GM18520 (cell line): Measurements from ENCODE around the gene IFT43.

Experiments used
- ATAC-seq: cut with Tn5 transposase; IDR thresholded peaks from one replicate; pipeline ENCODE4 v1.9.1; 2021; ENCODE audit not compliant: unreplicated experiment

IFT43 gene

GRCh38 chr14:76104802-76105355 is 119.3 kb downstream of the IFT43 start:
- ATAC-seq = no peak

DNA sequence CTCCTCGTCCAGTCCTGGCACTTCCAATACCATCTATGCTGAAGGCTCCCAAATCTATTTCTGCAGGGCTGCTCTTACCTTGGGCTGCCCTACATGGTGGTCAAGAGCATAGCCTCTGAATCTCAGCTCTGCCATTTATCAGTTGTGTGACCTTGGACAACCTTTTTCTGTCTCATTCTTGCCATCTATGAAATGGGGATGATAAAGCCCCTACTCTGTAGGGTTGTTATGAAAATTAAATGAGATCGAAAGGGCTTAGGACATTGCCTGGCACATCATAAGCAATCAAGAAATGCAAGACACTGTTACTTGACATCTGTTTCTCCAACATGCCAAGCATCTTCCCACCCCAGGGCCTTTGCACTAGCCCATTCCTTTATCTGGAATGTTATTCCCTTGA is 120.6 kb downstream of the IFT43 start:
- no peak for ATAC-seq

DNA sequence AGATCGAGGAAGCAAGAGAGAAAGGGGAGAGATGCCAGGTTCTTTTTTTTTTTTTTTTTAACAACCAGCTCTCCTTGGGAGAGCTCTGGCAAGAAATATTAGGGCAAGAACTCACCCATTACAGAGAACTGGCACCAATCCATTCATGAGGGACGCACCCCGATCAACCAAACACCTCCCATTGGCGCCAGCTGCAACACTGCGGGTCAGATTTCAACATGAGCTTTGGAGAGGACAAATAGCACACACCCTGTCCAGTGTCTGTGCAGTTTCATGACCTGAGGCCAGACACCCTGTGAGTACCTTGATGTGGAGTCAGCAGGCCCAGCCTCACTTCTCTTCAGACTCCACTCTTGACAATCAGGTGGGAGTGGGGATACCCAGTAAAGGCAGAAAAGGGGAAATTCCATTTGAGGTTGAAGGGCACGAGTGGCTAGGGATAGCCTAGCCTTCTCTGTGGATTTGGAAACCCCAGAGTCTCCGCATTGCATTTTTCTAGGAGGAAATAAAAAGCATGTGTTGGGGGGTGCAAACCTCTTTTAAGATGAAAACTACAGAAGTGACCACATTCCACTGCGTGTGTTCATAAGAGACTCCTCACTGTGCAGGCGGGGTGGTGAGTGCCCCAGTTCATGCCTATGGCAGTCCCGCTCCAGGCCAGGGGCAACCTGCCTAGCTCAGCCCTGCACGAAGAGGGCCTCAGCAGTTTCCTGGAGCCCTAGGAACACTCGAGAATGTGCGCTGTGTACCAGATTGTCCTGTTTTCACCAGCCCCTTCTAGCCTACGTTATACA is 123.7 kb downstream of the IFT43 start:
- no peak for ATAC-seq

GRCh38 chr14:76112889-76113624 is 127.5 kb downstream of the IFT43 start:
- ATAC-seq = no peak

DNA sequence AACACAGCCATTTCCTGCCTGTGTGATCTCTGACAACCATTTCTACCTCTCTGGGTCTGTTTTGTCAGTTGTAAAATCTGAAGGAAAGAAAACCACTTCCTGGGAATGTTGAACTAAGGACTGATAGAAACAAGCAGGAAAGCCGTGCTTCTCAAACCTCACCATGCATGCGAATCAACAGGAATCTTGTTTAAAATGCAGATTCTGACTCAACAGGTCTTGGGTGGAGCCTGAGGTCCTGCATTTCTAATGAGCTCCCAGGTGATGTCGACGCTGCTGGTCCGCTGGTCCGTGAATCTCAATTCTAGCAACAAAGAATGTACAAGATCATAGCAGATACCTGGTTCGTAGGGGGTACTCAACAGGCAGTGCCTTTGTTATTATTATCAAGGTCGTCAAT is 128.1 kb downstream of the IFT43 start:
- ATAC-seq = no peak

DNA sequence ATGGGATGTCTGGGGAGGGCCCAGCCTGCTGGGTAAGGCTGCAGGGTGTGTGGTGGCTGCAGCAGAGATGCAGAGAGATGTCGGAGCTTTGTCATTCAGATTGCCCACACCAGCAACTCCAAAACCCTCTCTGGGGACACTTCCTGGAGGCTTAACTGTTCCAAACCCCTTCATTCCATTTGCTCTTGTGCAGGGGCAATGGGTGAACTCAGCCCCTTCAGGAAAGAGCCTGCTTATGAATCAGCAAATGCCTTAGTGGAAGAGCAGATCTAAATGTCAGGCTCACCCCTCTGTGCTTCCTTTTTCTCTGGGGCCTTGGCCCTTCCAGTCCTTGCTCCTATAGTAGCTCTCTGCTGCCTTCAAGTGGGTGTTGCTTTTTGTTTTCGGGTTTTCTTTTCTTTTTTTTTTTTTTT is 129.5 kb downstream of the IFT43 start:
- ATAC-seq = no peak

- no peak for ATAC-seq
Measured at GRCh38 chr14:76117789-76118484, 132.4 kb downstream of the IFT43 start.

GRCh38 chr14:76118594-76118993 is 133.0 kb downstream of the IFT43 start:
- no peak for ATAC-seq

GRCh38 chr14:76121089-76121748 is 135.7 kb downstream of the IFT43 start:
- no peak for ATAC-seq

DNA sequence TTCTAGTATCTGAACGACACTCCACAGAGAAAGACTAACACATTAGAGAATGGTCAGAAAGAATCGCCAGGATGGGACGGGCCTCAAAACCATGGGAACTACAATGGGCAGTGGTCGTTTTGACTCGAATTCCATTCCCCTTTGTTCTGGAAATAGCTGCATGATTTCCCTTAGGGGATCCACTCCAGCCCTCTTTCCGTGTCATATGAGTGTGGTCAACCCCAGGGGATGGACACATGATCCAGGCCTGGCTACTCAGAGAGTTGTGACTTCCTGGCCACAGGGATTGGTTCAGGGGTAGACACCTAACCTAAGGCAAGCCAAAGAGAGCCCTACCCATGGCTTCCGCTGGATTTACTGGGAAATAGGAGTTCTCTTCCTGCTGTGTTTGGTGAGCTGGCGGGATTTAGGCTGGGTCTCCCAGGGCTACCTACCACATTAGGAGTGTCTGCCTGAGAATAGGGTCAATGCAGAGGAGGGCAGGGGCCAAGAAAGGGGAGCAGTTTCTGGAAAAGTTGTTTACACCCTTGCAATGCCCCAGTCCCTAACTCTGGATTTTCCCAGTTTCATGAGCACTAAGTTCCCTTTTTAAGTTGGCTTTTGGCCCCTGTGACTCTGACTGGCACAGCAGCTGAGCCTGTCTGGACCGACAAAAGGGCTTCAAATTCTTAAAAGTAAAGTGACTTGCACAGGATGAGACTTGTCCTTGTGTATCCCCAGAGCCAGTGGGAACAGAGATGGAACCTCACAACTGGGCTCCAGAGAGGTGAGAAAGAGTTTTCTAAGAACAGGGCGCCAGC is 138.1 kb downstream of the IFT43 start:
- ATAC-seq = no peak

DNA sequence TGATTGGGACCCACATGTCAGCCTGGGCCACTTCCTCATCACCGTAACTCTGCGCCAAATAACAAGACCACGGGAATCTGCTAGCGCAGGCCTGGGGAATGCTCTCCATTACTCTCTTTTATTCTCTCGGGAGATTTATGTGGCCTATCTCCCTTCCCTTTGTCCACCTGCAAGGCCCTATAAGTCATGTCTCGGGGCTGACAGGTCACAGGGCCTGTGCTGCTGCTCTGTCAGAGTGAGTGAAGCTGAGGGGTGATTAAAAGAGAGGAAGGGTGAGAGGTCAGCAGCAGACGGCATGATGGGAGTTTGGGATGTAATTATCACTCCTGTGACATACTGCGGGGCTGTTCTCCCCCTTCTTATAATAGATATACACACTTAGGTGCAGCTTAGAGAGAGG is 139.9 kb downstream of the IFT43 start:
- ATAC-seq = no peak

DNA sequence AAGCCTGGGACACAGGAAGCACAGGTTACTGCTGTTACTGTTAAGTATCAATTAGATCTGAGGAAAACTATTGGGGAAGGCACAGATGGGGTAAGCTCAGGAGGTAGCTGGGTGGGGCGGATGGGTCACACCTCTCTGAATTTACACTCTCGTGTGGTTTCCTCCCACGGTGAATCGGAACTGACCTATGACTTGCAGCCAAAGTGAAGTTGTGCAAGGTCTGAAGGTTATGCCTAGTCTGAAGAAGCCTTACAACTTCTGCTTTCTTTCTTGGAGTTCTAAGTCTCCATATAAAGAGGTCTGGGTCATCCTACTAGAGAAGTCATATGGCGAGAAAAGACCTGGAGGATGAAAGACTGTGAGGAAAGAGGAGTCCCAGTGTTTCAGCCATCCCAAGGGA is 140.5 kb downstream of the IFT43 start:
- ATAC-seq = no peak

- no peak for ATAC-seq
Measured at GRCh38 chr14:76129851-76130576, 144.5 kb downstream of the IFT43 start.

GRCh38 chr14:76131071-76131965 is 145.8 kb downstream of the IFT43 start:
- no peak for ATAC-seq

- ATAC-seq = no peak
Measured at GRCh38 chr14:76133103-76133502, 147.5 kb downstream of the IFT43 start.
